ENCODE measurements around the gene SFMBT2. TPM values are rescaled to one million over a fixed set of nuclear protein-coding genes. Genes with fewer than 3 reads are reported as not detected.

Gene SFMBT2
- total and polyA plus RNA-seq, 2 of the 13 experiments (the other 11 are each of a cell fraction or from before 2014, with no cell fraction given), result 0.01 to 0.02 TPM

DNA sequence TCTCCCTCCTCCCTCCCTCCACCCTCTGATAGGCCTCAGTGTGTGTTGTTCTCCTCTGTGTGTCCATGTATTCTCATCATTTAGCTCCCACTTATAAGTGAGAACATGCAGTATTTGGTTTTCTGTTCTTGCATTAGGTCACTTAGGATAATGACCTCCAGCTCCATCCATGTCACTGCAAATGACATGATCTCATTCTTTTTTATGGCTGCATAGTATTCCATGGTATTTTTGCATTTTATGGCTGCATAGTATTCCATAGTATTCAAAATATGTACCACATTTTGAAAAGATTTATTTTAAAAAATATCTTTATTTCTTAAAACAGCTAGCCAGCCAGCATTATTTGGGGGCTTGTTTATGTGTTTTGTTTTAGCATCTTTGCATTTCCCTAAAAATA, 275.6 kb downstream of the SFMBT2 start (continued):
- TF ChIP-seq, protein P1, sequence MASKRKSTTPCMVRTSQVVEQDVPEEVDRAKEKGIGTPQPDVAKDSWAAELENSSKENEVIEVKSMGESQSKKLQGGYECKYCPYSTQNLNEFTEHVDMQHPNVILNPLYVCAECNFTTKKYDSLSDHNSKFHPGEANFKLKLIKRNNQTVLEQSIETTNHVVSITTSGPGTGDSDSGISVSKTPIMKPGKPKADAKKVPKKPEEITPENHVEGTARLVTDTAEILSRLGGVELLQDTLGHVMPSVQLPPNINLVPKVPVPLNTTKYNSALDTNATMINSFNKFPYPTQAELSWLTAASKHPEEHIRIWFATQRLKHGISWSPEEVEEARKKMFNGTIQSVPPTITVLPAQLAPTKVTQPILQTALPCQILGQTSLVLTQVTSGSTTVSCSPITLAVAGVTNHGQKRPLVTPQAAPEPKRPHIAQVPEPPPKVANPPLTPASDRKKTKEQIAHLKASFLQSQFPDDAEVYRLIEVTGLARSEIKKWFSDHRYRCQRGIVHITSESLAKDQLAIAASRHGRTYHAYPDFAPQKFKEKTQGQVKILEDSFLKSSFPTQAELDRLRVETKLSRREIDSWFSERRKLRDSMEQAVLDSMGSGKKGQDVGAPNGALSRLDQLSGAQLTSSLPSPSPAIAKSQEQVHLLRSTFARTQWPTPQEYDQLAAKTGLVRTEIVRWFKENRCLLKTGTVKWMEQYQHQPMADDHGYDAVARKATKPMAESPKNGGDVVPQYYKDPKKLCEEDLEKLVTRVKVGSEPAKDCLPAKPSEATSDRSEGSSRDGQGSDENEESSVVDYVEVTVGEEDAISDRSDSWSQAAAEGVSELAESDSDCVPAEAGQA (IDR thresholded peaks at IDR 0.05; ENCODE audit: low read depth), result no peak
- TF ChIP-seq, protein P1 (CRISPR knock-in tag; IDR thresholded peaks at IDR 0.05; ENCODE audit: borderline replicate concordance), result no peak
- TF ChIP-seq, protein P2, sequence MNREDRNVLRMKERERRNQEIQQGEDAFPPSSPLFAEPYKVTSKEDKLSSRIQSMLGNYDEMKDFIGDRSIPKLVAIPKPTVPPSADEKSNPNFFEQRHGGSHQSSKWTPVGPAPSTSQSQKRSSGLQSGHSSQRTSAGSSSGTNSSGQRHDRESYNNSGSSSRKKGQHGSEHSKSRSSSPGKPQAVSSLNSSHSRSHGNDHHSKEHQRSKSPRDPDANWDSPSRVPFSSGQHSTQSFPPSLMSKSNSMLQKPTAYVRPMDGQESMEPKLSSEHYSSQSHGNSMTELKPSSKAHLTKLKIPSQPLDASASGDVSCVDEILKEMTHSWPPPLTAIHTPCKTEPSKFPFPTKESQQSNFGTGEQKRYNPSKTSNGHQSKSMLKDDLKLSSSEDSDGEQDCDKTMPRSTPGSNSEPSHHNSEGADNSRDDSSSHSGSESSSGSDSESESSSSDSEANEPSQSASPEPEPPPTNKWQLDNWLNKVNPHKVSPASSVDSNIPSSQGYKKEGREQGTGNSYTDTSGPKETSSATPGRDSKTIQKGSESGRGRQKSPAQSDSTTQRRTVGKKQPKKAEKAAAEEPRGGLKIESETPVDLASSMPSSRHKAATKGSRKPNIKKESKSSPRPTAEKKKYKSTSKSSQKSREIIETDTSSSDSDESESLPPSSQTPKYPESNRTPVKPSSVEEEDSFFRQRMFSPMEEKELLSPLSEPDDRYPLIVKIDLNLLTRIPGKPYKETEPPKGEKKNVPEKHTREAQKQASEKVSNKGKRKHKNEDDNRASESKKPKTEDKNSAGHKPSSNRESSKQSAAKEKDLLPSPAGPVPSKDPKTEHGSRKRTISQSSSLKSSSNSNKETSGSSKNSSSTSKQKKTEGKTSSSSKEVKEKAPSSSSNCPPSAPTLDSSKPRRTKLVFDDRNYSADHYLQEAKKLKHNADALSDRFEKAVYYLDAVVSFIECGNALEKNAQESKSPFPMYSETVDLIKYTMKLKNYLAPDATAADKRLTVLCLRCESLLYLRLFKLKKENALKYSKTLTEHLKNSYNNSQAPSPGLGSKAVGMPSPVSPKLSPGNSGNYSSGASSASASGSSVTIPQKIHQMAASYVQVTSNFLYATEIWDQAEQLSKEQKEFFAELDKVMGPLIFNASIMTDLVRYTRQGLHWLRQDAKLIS (CRISPR knock-in tag; IDR thresholded peaks at IDR 0.05), result no peak
- TF ChIP-seq ZNF263 (CRISPR knock-in tag; IDR thresholded peaks at IDR 0.05) (no peak), ARNT2 (CRISPR knock-in tag; IDR thresholded peaks at IDR 0.05; ENCODE audit: low read depth) (no peak), TCF12 (IDR thresholded peaks at IDR 0.05) (no peak), TCF12 (CRISPR knock-in tag; IDR thresholded peaks at IDR 0.05) (no peak), ZNF383 (CRISPR knock-in tag; IDR thresholded peaks at IDR 0.05; ENCODE audit: borderline replicate concordance) (no peak), FOXO1 (CRISPR knock-in tag; IDR thresholded peaks at IDR 0.05) (no peak), ADNP (CRISPR knock-in tag; IDR thresholded peaks at IDR 0.05) (no peak)
- TF ChIP-seq, protein P3, sequence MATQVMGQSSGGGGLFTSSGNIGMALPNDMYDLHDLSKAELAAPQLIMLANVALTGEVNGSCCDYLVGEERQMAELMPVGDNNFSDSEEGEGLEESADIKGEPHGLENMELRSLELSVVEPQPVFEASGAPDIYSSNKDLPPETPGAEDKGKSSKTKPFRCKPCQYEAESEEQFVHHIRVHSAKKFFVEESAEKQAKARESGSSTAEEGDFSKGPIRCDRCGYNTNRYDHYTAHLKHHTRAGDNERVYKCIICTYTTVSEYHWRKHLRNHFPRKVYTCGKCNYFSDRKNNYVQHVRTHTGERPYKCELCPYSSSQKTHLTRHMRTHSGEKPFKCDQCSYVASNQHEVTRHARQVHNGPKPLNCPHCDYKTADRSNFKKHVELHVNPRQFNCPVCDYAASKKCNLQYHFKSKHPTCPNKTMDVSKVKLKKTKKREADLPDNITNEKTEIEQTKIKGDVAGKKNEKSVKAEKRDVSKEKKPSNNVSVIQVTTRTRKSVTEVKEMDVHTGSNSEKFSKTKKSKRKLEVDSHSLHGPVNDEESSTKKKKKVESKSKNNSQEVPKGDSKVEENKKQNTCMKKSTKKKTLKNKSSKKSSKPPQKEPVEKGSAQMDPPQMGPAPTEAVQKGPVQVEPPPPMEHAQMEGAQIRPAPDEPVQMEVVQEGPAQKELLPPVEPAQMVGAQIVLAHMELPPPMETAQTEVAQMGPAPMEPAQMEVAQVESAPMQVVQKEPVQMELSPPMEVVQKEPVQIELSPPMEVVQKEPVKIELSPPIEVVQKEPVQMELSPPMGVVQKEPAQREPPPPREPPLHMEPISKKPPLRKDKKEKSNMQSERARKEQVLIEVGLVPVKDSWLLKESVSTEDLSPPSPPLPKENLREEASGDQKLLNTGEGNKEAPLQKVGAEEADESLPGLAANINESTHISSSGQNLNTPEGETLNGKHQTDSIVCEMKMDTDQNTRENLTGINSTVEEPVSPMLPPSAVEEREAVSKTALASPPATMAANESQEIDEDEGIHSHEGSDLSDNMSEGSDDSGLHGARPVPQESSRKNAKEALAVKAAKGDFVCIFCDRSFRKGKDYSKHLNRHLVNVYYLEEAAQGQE (IDR thresholded peaks at IDR 0.05; ENCODE audit: borderline replicate concordance in 1 of 2, low read depth in 1 of 2, low read length in 2 of 2), result no peak
- TF ChIP-seq, protein P4, sequence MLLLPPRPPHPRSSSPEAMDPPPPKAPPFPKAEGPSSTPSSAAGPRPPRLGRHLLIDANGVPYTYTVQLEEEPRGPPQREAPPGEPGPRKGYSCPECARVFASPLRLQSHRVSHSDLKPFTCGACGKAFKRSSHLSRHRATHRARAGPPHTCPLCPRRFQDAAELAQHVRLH (CRISPR knock-in tag; IDR thresholded peaks at IDR 0.05; ENCODE audit: borderline replicate concordance, low read depth), result no peak

Data from HepG2 (cell line).